GM19023 (cell line): ENCODE results near the gene PCDHB1.

Source experiments
- ATAC-seq: cut with Tn5 transposase; IDR thresholded peaks from one replicate; pipeline ENCODE4 v1.9.1; 2021; ENCODE audit warnings: mild to moderate bottlenecking, moderate library complexity; ENCODE audit not compliant: unreplicated experiment

PCDHB1 gene

GRCh38 chr5:141050622-141051520 lies at the start of gene PCDHB1:
PCDHB1 (plus strand) TSS chr5:141051374; CDS start chr5:141051471, 97 bp downstream.
- ATAC-seq, result no peak

- ATAC-seq, result no peak
Observed at GRCh38 chr5:141001446-141001843, 49.7 kb upstream of the PCDHB1 start.

- ATAC-seq, result no peak
Observed at GRCh38 chr5:141001844-141002604, 49.1 kb upstream of the PCDHB1 start.

GRCh38 chr5:141002605-141002965 lies 48.6 kb upstream of the PCDHB1 start:
- ATAC-seq, result no peak

- ATAC-seq, result no peak
Observed at GRCh38 chr5:141003031-141003430, 48.1 kb upstream of the PCDHB1 start.

- no peak for ATAC-seq
Observed at GRCh38 chr5:141003791-141004611, 47.2 kb upstream of the PCDHB1 start.

GRCh38 chr5:141007791-141008190 lies 43.4 kb upstream of the PCDHB1 start:
- no peak for ATAC-seq

GRCh38 chr5:141010047-141010793 lies 41.0 kb upstream of the PCDHB1 start:
- no peak for ATAC-seq

GRCh38 chr5:141017943-141018342 lies 33.2 kb upstream of the PCDHB1 start:
- no peak for ATAC-seq

GRCh38 chr5:141022384-141022783 lies 28.8 kb upstream of the PCDHB1 start:
- no peak for ATAC-seq

GRCh38 chr5:141031006-141031405 lies 20.2 kb upstream of the PCDHB1 start:
- no peak for ATAC-seq

GRCh38 chr5:141032626-141033025 lies 18.5 kb upstream of the PCDHB1 start:
- no peak for ATAC-seq

GRCh38 chr5:141039061-141039460 lies 12.1 kb upstream of the PCDHB1 start:
- no peak for ATAC-seq

GRCh38 chr5:141039517-141039916 lies 11.7 kb upstream of the PCDHB1 start:
- ATAC-seq, result no peak

GRCh38 chr5:141040093-141040770 lies 10.9 kb upstream of the PCDHB1 start:
- ATAC-seq, result no peak

- no peak for ATAC-seq
Observed at GRCh38 chr5:141040771-141041426, 10.3 kb upstream of the PCDHB1 start.

GRCh38 chr5:141041427-141041785 lies 9.8 kb upstream of the PCDHB1 start:
- no peak for ATAC-seq

GRCh38 chr5:141042555-141042954 lies 8.6 kb upstream of the PCDHB1 start:
- no peak for ATAC-seq

- no peak for ATAC-seq
Observed at GRCh38 chr5:141051521-141051866, 320 bp downstream of the PCDHB1 start.

- no peak for ATAC-seq
Observed at GRCh38 chr5:141077826-141078225, 26.7 kb downstream of the PCDHB1 start.
